ENCODE results near the gene GC.

DNA sequence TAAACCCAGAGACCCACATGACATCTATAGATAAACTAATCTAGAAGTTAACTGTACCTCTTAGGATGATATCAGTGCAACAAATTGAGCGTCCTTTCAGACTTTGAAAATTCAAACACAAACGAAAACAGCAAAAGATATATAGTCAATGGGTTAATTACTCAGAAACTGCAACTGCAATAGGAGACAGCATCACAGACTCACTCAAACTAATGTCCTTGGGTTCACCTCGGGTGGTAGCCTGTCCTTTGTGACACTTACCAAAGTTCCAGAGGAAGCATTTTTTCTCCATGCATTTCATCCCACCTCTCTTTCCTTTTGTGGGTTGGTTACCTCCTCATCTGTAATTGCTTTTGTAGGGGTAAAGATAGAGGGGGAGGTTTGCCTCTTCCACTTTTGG, 9.7 kb downstream of the GC start:
- TF ChIP-seq GATA2 (IDR thresholded peaks at IDR 0.05; ENCODE audit: low read depth, low read length) (no peak), GATA3 (IDR thresholded peaks at IDR 0.05; ENCODE audit: low read depth, low read length) (no peak)

Data from SH-SY5Y (cell line).